Measurements from ENCODE around the gene TFAP2A.
A peak's percentile ranks its signal among the peaks of the same experiment; 100 is the strongest.

Gene TFAP2A

DNA sequence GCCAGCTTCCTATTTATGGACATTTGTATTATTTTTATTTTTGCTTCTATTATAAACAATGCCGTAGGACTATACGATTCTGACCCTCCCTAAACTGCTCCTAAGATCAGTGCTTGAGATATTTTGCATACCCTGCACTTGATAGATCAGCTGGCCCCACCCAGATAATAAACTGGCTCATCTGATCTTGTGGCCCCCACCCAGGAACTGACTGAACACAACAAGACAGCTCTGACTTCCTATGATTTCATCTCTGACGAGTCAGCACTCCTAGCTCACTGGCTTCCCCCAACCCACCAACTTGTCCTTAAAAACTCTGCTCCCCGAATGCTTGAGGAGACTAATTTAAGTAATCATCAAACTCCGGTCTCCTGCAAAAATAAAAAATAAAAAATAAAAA is 34.9 kb upstream of the TFAP2A start:
- CTCF ChIA-PET: interaction anchor here (0.7 kb wide), 1 partner anchor 654 kb away, joined by 3 read pairs; no protein-coding TSS in a partner anchor

DNA sequence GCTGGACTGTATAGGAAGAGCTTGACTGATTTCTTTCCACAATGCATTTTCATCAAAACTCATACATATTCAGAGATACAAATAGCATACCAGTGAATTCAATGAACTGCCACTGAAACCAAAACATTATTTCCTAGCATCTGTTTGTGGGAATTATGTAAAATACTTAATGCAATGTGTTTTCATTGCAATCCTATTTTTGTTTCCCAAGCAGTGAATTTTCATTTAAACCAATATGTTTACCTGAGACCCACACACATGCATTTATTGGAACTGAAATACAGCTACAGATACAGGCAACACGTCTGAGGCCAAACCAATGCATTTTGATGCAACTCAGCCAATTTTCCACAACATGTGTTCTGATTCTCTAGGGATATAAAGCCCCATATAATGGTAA is 33.2 kb upstream of the TFAP2A start:
- no peaks in the 10 kb centered on the region for H3K36me3 ChIP-seq (ENCODE audit: control insufficient read depth in 2 of 2, insufficient read depth in 1 of 2, low read length in 2 of 2)
- ChIA-PET POLR2A (no interaction called here), CTCF (interaction anchor here (0.6 to 0.8 kb wide), 2 partner anchors 13 to 354 kb away, joined by 3 to 6 read pairs; no protein-coding TSS in a partner anchor)
- H3K4me1 ChIP-seq (ENCODE audit: control insufficient read depth, insufficient read depth, low read length): no peaks in the 10 kb centered on the region
- no peak overlapping the region for H3K27ac ChIP-seq (ENCODE audit: extremely low read depth, low read depth, low read length)
- no peak overlapping the region for H3K4me3 ChIP-seq (ENCODE audit: low read depth, low read length)
- H3K9me3 ChIP-seq (ENCODE audit: control insufficient read depth, insufficient read depth, low read depth, low read length): no peaks in the 10 kb centered on the region
- TF ChIP-seq ZNF555 (tag by site-specific recombination; conservative IDR thresholded peaks at IDR 0.05) (no peak), ZNF23 (tag by site-specific recombination; IDR thresholded peaks at IDR 0.05; ENCODE audit: borderline replicate concordance) (no peak), ZNF701 (tag by site-specific recombination; IDR thresholded peaks at IDR 0.05) (no peak), ZNF768 (tag by site-specific recombination; IDR thresholded peaks at IDR 0.05) (no peak), GLI2 (tag by site-specific recombination; IDR thresholded peaks at IDR 0.05; ENCODE audit: borderline replicate concordance, low read depth) (no peak), ZFP41 (tag by site-specific recombination; IDR thresholded peaks at IDR 0.05; ENCODE audit: borderline replicate concordance) (no peak), MEIS1 (CRISPR knock-in tag; IDR thresholded peaks at IDR 0.05; ENCODE audit: borderline replicate concordance) (no peak), ZNF37A (tag by site-specific recombination; IDR thresholded peaks at IDR 0.05) (no peak), ZNF629 (tag by site-specific recombination; IDR thresholded peaks at IDR 0.05) (no peak), ZNF2 (tag by site-specific recombination; IDR thresholded peaks at IDR 0.05) (no peak), ZNF174 (tag by site-specific recombination; IDR thresholded peaks at IDR 0.05) (no peak), ZNF660 (tag by site-specific recombination; IDR thresholded peaks at IDR 0.05) (no peak), KLF10 (tag by site-specific recombination; IDR thresholded peaks at IDR 0.05) (no peak)
- TF ChIP-seq, protein P1, sequence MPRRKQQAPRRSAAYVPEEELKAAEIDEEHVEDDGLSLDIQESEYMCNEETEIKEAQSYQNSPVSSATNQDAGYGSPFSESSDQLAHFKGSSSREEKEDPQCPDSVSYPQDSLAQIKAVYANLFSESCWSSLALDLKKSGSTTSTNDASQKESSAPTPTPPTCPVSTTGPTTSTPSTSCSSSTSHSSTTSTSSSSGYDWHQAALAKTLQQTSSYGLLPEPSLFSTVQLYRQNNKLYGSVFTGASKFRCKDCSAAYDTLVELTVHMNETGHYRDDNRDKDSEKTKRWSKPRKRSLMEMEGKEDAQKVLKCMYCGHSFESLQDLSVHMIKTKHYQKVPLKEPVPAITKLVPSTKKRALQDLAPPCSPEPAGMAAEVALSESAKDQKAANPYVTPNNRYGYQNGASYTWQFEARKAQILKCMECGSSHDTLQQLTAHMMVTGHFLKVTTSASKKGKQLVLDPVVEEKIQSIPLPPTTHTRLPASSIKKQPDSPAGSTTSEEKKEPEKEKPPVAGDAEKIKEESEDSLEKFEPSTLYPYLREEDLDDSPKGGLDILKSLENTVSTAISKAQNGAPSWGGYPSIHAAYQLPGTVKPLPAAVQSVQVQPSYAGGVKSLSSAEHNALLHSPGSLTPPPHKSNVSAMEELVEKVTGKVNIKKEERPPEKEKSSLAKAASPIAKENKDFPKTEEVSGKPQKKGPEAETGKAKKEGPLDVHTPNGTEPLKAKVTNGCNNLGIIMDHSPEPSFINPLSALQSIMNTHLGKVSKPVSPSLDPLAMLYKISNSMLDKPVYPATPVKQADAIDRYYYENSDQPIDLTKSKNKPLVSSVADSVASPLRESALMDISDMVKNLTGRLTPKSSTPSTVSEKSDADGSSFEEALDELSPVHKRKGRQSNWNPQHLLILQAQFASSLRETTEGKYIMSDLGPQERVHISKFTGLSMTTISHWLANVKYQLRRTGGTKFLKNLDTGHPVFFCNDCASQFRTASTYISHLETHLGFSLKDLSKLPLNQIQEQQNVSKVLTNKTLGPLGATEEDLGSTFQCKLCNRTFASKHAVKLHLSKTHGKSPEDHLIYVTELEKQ (tag by site-specific recombination; IDR thresholded peaks at IDR 0.05; ENCODE audit: borderline replicate concordance): no peak
- TF ChIP-seq, protein P2, sequence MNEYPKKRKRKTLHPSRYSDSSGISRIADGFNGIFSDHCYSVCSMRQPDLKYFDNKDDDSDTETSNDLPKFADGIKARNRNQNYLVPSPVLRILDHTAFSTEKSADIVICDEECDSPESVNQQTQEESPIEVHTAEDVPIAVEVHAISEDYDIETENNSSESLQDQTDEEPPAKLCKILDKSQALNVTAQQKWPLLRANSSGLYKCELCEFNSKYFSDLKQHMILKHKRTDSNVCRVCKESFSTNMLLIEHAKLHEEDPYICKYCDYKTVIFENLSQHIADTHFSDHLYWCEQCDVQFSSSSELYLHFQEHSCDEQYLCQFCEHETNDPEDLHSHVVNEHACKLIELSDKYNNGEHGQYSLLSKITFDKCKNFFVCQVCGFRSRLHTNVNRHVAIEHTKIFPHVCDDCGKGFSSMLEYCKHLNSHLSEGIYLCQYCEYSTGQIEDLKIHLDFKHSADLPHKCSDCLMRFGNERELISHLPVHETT (tag by site-specific recombination; IDR thresholded peaks at IDR 0.05): no peak

More for the DNA sequence above, 34.9 kb upstream of the TFAP2A start:
- Histone ChIP-seq H3K27ac (ENCODE audit: extremely low read depth, low read depth, low read length) (no peak overlapping the region), H3K9me3 (ENCODE audit: control insufficient read depth, insufficient read depth, low read depth, low read length) (no peaks in the 10 kb centered on the region), H3K4me1 (ENCODE audit: control insufficient read depth, insufficient read depth, low read length) (no peaks in the 10 kb centered on the region), H3K36me3 (ENCODE audit: control insufficient read depth in 2 of 2, insufficient read depth in 1 of 2, low read length in 2 of 2) (no peaks in the 10 kb centered on the region), H3K4me3 (ENCODE audit: low read depth, low read length) (no peak overlapping the region)
- POLR2A ChIA-PET: no interaction called here
- TF ChIP-seq, protein P3, sequence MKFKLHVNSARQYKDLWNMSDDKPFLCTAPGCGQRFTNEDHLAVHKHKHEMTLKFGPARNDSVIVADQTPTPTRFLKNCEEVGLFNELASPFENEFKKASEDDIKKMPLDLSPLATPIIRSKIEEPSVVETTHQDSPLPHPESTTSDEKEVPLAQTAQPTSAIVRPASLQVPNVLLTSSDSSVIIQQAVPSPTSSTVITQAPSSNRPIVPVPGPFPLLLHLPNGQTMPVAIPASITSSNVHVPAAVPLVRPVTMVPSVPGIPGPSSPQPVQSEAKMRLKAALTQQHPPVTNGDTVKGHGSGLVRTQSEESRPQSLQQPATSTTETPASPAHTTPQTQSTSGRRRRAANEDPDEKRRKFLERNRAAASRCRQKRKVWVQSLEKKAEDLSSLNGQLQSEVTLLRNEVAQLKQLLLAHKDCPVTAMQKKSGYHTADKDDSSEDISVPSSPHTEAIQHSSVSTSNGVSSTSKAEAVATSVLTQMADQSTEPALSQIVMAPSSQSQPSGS (tag by site-specific recombination; IDR thresholded peaks at IDR 0.05; ENCODE audit: low read depth): no peak
- TF ChIP-seq, protein P4, sequence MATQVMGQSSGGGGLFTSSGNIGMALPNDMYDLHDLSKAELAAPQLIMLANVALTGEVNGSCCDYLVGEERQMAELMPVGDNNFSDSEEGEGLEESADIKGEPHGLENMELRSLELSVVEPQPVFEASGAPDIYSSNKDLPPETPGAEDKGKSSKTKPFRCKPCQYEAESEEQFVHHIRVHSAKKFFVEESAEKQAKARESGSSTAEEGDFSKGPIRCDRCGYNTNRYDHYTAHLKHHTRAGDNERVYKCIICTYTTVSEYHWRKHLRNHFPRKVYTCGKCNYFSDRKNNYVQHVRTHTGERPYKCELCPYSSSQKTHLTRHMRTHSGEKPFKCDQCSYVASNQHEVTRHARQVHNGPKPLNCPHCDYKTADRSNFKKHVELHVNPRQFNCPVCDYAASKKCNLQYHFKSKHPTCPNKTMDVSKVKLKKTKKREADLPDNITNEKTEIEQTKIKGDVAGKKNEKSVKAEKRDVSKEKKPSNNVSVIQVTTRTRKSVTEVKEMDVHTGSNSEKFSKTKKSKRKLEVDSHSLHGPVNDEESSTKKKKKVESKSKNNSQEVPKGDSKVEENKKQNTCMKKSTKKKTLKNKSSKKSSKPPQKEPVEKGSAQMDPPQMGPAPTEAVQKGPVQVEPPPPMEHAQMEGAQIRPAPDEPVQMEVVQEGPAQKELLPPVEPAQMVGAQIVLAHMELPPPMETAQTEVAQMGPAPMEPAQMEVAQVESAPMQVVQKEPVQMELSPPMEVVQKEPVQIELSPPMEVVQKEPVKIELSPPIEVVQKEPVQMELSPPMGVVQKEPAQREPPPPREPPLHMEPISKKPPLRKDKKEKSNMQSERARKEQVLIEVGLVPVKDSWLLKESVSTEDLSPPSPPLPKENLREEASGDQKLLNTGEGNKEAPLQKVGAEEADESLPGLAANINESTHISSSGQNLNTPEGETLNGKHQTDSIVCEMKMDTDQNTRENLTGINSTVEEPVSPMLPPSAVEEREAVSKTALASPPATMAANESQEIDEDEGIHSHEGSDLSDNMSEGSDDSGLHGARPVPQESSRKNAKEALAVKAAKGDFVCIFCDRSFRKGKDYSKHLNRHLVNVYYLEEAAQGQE (tag by site-specific recombination; IDR thresholded peaks at IDR 0.05): no peak
- TF ChIP-seq ZFP69B (tag by site-specific recombination; IDR thresholded peaks at IDR 0.05) (no peak), SETDB1 (IDR thresholded peaks at IDR 0.05; ENCODE audit: insufficient read length, low read length) (no peak)
- TF ChIP-seq, protein P5, sequence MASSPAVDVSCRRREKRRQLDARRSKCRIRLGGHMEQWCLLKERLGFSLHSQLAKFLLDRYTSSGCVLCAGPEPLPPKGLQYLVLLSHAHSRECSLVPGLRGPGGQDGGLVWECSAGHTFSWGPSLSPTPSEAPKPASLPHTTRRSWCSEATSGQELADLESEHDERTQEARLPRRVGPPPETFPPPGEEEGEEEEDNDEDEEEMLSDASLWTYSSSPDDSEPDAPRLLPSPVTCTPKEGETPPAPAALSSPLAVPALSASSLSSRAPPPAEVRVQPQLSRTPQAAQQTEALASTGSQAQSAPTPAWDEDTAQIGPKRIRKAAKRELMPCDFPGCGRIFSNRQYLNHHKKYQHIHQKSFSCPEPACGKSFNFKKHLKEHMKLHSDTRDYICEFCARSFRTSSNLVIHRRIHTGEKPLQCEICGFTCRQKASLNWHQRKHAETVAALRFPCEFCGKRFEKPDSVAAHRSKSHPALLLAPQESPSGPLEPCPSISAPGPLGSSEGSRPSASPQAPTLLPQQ (tag by site-specific recombination; IDR thresholded peaks at IDR 0.05): peak; percentile 43; the same call in 1 of the 2 replicates

Measured in HEK293 (cell line).